Ovary (tissue), 9 donors: ENCODE results near the gene FAM117B. TPM values are rescaled to one million over a fixed set of nuclear protein-coding genes. Genes with fewer than 3 reads are reported as not detected.

ENCODE experiments used
- DNase-seq, 5 donors: peaks; one replicate each; pipeline ENCODE4 v3.0.0-alpha.2; 2019 to 2020
- H3K27ac ChIP-seq, 2 donors: fragments of 200-600 bp; one replicate each; pipeline versions ENCODE4 v1.5.1 to v1.8.0; 2019 to 2022
- H3K27me3 ChIP-seq: fragments of 200-600 bp; one replicate; pipeline ENCODE4 v1.8.0; 2022
- H3K36me3 ChIP-seq: fragments of 200-600 bp; sonication (generic); one replicate; pipeline ENCODE4 v1.5.1; 2019
- H3K4me1 ChIP-seq: one replicate; pipeline ENCODE4 v1.8.1; 2013; ENCODE audit warnings: mild to moderate bottlenecking, moderate library complexity; ENCODE audit not compliant: insufficient read depth
- H3K4me3 ChIP-seq: fragments of 200-600 bp; sonication (generic); one replicate; pipeline ENCODE4 v1.5.1; 2017
- H3K9me3 ChIP-seq, 2 donors: fragments of 200-600 bp in 1 of 2; sonication (generic) in 1 of 2; one replicate each; pipeline versions ENCODE4 v1.5.1 to v1.8.1; 2013 to 2019; ENCODE audit warnings: mild to moderate bottlenecking in 1 of 2, moderate library complexity in 1 of 2
- EP300 ChIP-seq: sonication (generic); formaldehyde crosslinking; IDR thresholded peaks from one replicate; pipeline ENCODE4 v1.6.1; 2017; ENCODE audit warnings: antibody characterized with exemption
- POLR2A ChIP-seq: fragments of 450-650 bp; IDR thresholded peaks from one replicate; pipeline ENCODE4 v1.6.1; 2017; ENCODE audit warnings: antibody characterized with exemption, mild to moderate bottlenecking, moderate library complexity
- whole genome bisulfite sequencing, 3 donors: extraction: QIAGEN DNeasy Blood & Tissue Kit in 1 of 3; methylation state at CpG; one replicate each; pipeline versions ENCODE4 v1.1.5 to v1.1.7; 2013 to 2017; 5-methylcytosine and 5-hydroxymethylcytosine counted together
- intact Hi-C, 4 donors: fragments of 100-400 bp; cut with DNase I; formaldehyde crosslinking; loops; one replicate each; pipeline versions ENCODE4 v1.11.0 to v1.15.1; 2022 to 2023
- polyA plus RNA-seq, 2 donors: library from polyadenylated mRNA; stranded (reverse); fragments of 200-250 nt in 1 of 2; fragments of 350-450 nt in 1 of 2; fragmentation: Illumina TruSeq in 1 of 2; extraction: RNeasy Lipid Tissue Mini Kit (QIAGEN cat#74804) in 1 of 2; gene quantifications; one replicate each; pipeline ENCODE4 v1.2.3, GENCODE V29; 2013 to 2014
- total RNA-seq, 7 donors: library from RNA; depleted of rRNA in 2 of 7; stranded (reverse); fragments of >200 nt in 2 of 7; fragmentation: NEBNext Ultra II Directional in 3 of 7; extraction: Animal tissue kit (Norgen Biotek cat#: 25700) in 3 of 7; gene quantifications; one replicate each; pipeline versions ENCODE4 v1.1.0 to v1.2.4, GENCODE V29; 2016 to 2023
- TF ChIP-seq, protein P1 (sequence below), 3 donors: fragments of 450-650 bp in 2 of 3; fragments of 200-600 bp in 1 of 3; IDR thresholded peaks; one replicate each; pipeline versions ENCODE4 v1.5.1 to v1.8.0; 2016 to 2022; ENCODE audit warnings: antibody characterized with exemption in 3 of 3, mild to moderate bottlenecking in 1 of 3
- donor health status: DM: no; HTN: no; CAD: no; lungs with moderate emphysema.
- donor health status: DM: no; HTN: no; CAD: no.
- donor health status: Bipolar disorder and iron deficiency.
- donor health status: DM: yes; HTN: yes; CAD: no.
- donor health status: DM: no; HTN: no; CAD: no.
- donor health status: DM: yes; HTN: yes; CAD: no.

Gene FAM117B
- total and polyA plus RNA-seq, 9 donors, result 5.1 to 13.6 (median 9.8) TPM

DNA sequence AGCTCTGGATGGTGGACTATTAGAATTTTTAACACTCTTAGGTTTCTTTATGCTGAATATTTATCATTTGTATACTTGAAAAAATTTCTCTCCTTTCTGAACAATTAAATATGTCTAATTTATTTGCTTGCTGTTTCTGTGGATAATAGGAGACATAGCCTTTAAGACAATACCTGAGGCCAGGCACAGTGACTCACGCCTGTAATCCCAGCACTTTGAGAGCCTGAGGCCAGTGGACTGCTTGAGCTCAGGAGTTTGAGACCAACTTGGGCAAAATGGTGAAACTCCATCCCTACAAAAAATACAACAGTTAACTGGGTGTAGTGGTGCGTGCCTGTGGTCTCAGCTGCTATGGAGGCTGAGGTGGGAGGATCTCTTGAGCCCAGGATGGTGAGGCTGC, 54.7 kb downstream of the FAM117B start:
- H3K27me3 ChIP-seq, result no peaks in the 10 kb centered on the region
- H3K4me1 ChIP-seq, result no peaks in the 10 kb centered on the region
- no peak for TF ChIP-seq POLR2A
- H3K9me3 ChIP-seq, result no peaks in the 10 kb centered on the region
- H3K27ac ChIP-seq, result no peak overlapping the region
- WGBS, 3 donors, result 92 to 100% (median 98%) methylated on average over 2 of the region's 2 CpGs
- intact Hi-C loops, result no loop called here
- no peaks in the 10 kb centered on the region for H3K36me3 ChIP-seq
- no peak for DNase-seq
- no peak overlapping the region for H3K4me3 ChIP-seq

DNA sequence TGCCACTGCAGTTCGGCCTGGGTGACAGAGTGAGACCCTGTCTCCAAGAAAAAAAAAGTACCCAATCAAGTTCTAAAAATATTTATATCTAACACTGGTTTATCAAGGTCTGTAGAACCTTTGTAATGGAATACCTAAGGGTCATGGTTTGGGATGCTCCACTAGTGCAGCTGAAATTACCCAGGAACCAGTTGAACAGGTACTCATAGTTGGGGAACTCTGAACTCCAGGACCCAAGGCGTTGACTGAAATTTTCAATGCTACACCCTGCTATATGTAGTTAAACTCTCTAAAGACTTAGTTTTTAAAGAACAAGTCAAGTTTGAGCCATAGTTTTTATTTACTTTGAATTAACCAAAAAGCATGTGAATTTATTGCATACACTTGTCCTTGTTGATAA, 55.1 kb downstream of the FAM117B start:
- no peak overlapping the region for H3K27ac ChIP-seq
- H3K9me3 ChIP-seq, result no peaks in the 10 kb centered on the region
- H3K27me3 ChIP-seq, result no peaks in the 10 kb centered on the region
- 98 to 100% (median 98%) methylated on average over 2 of the region's 2 CpGs for WGBS, 3 donors
- no peaks in the 10 kb centered on the region for H3K36me3 ChIP-seq
- no peak for TF ChIP-seq POLR2A
- TF ChIP-seq, protein P1, sequence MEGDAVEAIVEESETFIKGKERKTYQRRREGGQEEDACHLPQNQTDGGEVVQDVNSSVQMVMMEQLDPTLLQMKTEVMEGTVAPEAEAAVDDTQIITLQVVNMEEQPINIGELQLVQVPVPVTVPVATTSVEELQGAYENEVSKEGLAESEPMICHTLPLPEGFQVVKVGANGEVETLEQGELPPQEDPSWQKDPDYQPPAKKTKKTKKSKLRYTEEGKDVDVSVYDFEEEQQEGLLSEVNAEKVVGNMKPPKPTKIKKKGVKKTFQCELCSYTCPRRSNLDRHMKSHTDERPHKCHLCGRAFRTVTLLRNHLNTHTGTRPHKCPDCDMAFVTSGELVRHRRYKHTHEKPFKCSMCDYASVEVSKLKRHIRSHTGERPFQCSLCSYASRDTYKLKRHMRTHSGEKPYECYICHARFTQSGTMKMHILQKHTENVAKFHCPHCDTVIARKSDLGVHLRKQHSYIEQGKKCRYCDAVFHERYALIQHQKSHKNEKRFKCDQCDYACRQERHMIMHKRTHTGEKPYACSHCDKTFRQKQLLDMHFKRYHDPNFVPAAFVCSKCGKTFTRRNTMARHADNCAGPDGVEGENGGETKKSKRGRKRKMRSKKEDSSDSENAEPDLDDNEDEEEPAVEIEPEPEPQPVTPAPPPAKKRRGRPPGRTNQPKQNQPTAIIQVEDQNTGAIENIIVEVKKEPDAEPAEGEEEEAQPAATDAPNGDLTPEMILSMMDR (IDR thresholded peaks at IDR 0.05), result no peak
- TF ChIP-seq EP300, result no peak
- DNase-seq, result no peak
- no peak overlapping the region for H3K4me3 ChIP-seq
- no peaks in the 10 kb centered on the region for H3K4me1 ChIP-seq
- intact Hi-C loops, result no loop called here

DNA sequence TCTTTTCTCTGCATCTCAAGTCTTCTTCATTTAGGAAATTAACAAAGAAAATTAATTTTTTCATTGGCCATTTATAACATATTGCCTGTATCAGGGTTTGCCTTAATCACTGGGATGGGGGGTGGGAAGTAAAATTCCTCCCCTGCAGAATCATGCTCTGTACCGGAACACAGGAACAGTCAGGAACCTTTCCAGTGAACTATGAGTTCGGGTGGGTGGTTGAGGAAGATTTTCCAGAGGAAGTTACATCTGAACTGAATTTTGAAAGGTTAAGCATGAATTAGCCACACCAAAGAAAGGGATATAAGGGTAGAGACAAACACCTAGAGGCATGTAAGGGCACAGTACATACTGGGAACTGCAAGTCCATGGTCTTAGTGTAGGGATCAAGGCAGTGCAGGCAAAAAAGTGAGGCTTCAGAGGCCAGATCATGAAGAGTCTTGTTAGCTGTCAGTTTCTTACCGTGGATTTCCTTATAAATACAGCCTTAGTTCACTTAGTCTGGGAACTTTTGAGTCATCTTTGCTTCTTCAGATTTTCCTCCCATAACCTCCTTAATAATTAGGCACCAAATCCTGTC, 55.6 kb downstream of the FAM117B start:
- WGBS, 3 donors, result 67 to 83% (median 73%) methylated on average over 3 of the region's 3 CpGs
- Histone ChIP-seq H3K4me1 (no peaks in the 10 kb centered on the region), H3K36me3 (no peaks in the 10 kb centered on the region), H3K27me3 (no peaks in the 10 kb centered on the region), H3K4me3 (no peak overlapping the region), H3K27ac (no peak overlapping the region), H3K9me3 (no peaks in the 10 kb centered on the region)
- TF ChIP-seq EP300 (no peak), POLR2A (no peak)
- TF ChIP-seq, protein P1 (IDR thresholded peaks at IDR 0.05), result no peak
- DNase-seq, result no peak
- intact Hi-C loops, result no loop called here

DNA sequence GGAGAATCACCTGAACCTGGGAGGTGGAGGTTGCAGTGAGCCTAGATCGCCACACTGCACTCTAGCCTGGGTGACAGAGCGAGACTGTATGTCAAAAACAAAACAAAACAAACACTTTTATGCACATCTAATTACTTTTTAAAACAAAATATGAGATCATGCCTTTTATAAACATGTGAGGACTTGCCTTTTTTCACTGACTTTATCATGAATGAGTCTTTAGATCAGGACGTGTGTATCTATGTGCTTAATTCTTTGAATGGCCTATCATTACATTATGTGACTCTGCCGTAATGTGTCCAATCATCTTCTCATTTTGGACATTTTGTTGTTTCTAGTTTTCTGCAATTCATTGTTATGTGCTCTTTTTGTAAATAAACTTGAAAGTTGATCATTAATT, 58.7 kb downstream of the FAM117B start:
- H3K4me1 ChIP-seq, result no peaks in the 10 kb centered on the region
- no peaks in the 10 kb centered on the region for H3K9me3 ChIP-seq
- no peak overlapping the region for H3K27ac ChIP-seq
- no peaks in the 10 kb centered on the region for H3K27me3 ChIP-seq
- no peak for DNase-seq
- WGBS, 3 donors, result 95 to 96% (median 96%) methylated on average over 4 of the region's 4 CpGs
- no peak overlapping the region for H3K4me3 ChIP-seq
- no peaks in the 10 kb centered on the region for H3K36me3 ChIP-seq
- intact Hi-C loops, result no loop called here
- TF ChIP-seq EP300 (no peak), POLR2A (no peak)
- TF ChIP-seq, protein P1 (IDR thresholded peaks at IDR 0.05), result no peak

DNA sequence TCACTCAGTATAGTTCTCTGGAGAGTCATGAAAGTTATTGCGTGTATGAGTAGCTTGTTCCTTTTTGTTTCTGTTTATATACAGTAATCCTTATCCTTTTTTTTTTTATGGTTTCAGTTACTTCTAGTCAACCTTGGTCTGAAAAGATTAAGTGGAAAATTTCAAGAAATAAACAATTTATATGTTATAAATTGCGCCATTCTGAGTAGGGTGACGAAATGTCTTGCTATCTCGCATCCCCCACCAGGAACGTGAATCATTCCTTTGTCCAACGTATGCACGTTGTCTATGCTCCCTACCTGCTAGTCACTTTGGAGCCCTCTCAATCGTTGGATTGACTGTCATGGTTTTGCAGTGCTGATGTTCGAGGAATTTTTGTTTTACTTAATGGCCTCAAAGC, 60.4 kb downstream of the FAM117B start:
- H3K27ac ChIP-seq, result no peak overlapping the region
- no peaks in the 10 kb centered on the region for H3K9me3 ChIP-seq
- WGBS, 3 donors, result 91 to 97% (median 94%) methylated on average over 9 of the region's 9 CpGs
- TF ChIP-seq, protein P1 (IDR thresholded peaks at IDR 0.05), result no peak
- DNase-seq, result no peak
- H3K27me3 ChIP-seq, result no peaks in the 10 kb centered on the region
- intact Hi-C loops, result no loop called here
- H3K4me3 ChIP-seq, result no peak overlapping the region
- H3K4me1 ChIP-seq, result no peaks in the 10 kb centered on the region
- H3K36me3 ChIP-seq, result no peaks in the 10 kb centered on the region
